Naive thymus-derived CD4-positive, alpha-beta T cell (primary cell): ENCODE data around the gene THSD4. TPM values are rescaled to one million over a fixed set of nuclear protein-coding genes. Genes with fewer than 3 reads are reported as not detected.

Experiments used
- ATAC-seq: fragments of 150-1000 bp; cut with Tn5 transposase; 2 replicates; pipeline ENCODE4 v1.10.0; 2021; ENCODE audit warnings: mild to moderate bottlenecking, moderate library complexity
- CTCF ChIA-PET: fragments of 350-600 bp; sonication (Branson Sonifier 250); formaldehyde crosslinking; loops from one replicate; lab custom pipeline; 2021; ENCODE audit warnings: antibody characterized with exemption; lab: Charles Lee
- POLR2A ChIA-PET: fragments of 350-600 bp; sonication (Branson Sonifier 250); formaldehyde crosslinking; loops from one replicate; lab custom pipeline; 2021; ENCODE audit warnings: antibody characterized with exemption, inconsistent platforms; lab: Charles Lee
- DNase-seq, 9 donors: peaks; one replicate each; pipeline versions ENCODE4 v3.0.0 to v3.0.0-alpha.2; 2020 to 2022; ENCODE audit warnings: mixed read lengths in 1 of 9
- H3K27ac ChIP-seq: one replicate; pipeline ENCODE4 v1.7.0; 2013; ENCODE audit warnings: mild to moderate bottlenecking, low read depth, low read length, moderate library complexity
- H3K27me3 ChIP-seq, 2 donors: one replicate each; pipeline ENCODE4 v1.7.0; 2013; ENCODE audit warnings: low read length in 2 of 2, mild to moderate bottlenecking in 2 of 2, moderate library complexity in 2 of 2; ENCODE audit not compliant: control insufficient read depth in 2 of 2, insufficient read depth in 2 of 2
- H3K36me3 ChIP-seq, 3 experiments: 1 replicate in 2 of 3; 2 replicates in 1 of 3; pipeline ENCODE4 v1.7.0; 2013; ENCODE audit warnings: low read length in 3 of 3, mild to moderate bottlenecking in 3 of 3, moderate library complexity in 1 of 3; ENCODE audit not compliant: insufficient read depth in 3 of 3, control insufficient read depth in 2 of 3
- H3K4me1 ChIP-seq, 2 donors: one replicate each; pipeline ENCODE4 v1.7.0; 2013; ENCODE audit warnings: low read length in 2 of 2, mild to moderate bottlenecking in 2 of 2, moderate library complexity in 1 of 2; ENCODE audit not compliant: control insufficient read depth in 2 of 2, insufficient read depth in 2 of 2
- H3K4me3 ChIP-seq: 2 replicates; pipeline ENCODE4 v1.7.0; 2013; ENCODE audit warnings: mild to moderate bottlenecking, low read length
- H3K9me3 ChIP-seq, 3 experiments: 1 replicate in 2 of 3; 2 replicates in 1 of 3; pipeline ENCODE4 v1.7.0; 2013; ENCODE audit warnings: low read length in 3 of 3; ENCODE audit not compliant: control insufficient read depth in 2 of 3
- H3K27ac Mint-ChIP-seq, 9 donors: one replicate each; pipeline ENCODE4 v1.8.0; 2020 to 2022; ENCODE audit warnings: mixed read lengths in 9 of 9, mild to moderate bottlenecking in 8 of 9, moderate library complexity in 5 of 9, inconsistent platforms in 2 of 9
- H3K27me3 Mint-ChIP-seq, 5 donors: one replicate each; pipeline ENCODE4 v1.8.0; 2021 to 2022; ENCODE audit warnings: mixed read lengths in 5 of 5, mild to moderate bottlenecking in 1 of 5
- H3K36me3 Mint-ChIP-seq, 5 donors: one replicate each; pipeline ENCODE4 v1.8.0; 2020 to 2022; ENCODE audit warnings: mixed read lengths in 5 of 5, mild to moderate bottlenecking in 3 of 5, inconsistent platforms in 1 of 5
- H3K4me1 Mint-ChIP-seq, 7 donors: one replicate each; pipeline ENCODE4 v1.8.0; 2020 to 2022; ENCODE audit warnings: mixed read lengths in 7 of 7, mild to moderate bottlenecking in 3 of 7, inconsistent platforms in 1 of 7
- H3K4me3 Mint-ChIP-seq, 10 donors: one replicate each; pipeline ENCODE4 v1.8.0; 2020 to 2022; ENCODE audit warnings: mild to moderate bottlenecking in 10 of 10, mixed read lengths in 10 of 10, moderate library complexity in 6 of 10, inconsistent platforms in 2 of 10
- H3K9me3 Mint-ChIP-seq, 11 donors: one replicate each; pipeline ENCODE4 v1.8.0; 2020 to 2022; ENCODE audit warnings: mixed read lengths in 11 of 11, mild to moderate bottlenecking in 4 of 11, inconsistent platforms in 1 of 11, moderate library complexity in 1 of 11
- intact Hi-C, 2 donors: fragments of 100-400 bp; cut with micrococcal nuclease; formaldehyde crosslinking; loops; one replicate each; pipeline ENCODE4 v1.15.1; 2023
- polyA plus RNA-seq, 2 donors: library from polyadenylated mRNA; unstranded; fragments of 300-500 nt; fragmentation: Illumina TruSeq; gene quantifications; one replicate each; pipeline ENCODE4 v1.2.3, GENCODE V29; 2021
- total RNA-seq, 6 experiments: library from RNA in 5 of 6; stranded (reverse) in 5 of 6; gene quantifications; 1 replicate in 5 of 6; 2 replicates in 1 of 6; pipeline ENCODE4 v1.2.3 and lab custom pipeline; 2021 to 2026

Gene THSD4
- total and polyA plus RNA-seq, 7 experiments from 2014 or later = not detected

- Histone ChIP-seq H3K9me3 (no peaks in the 10 kb centered on the region), H3K36me3 (no peaks in the 10 kb centered on the region), H3K4me1 (no peaks in the 10 kb centered on the region), H3K4me3 (no peak overlapping the region), H3K27ac (no peak overlapping the region), H3K27me3 (no peaks in the 10 kb centered on the region)
- Mint-ChIP-seq H3K27me3 (peaks cover 16 to 39% (median 34%) of the 10 kb centered on the region in 5 donors), H3K27ac (no peak overlapping the region), H3K9me3 (peaks cover 0 to 5% (median 1%) of the 10 kb centered on the region in 11 donors), H3K36me3 (peaks cover 0 to 2% (median 0%) of the 10 kb centered on the region in 5 donors), H3K4me1 (peaks cover 0 to 23% (median 0%) of the 10 kb centered on the region in 7 donors), H3K4me3 (no peak overlapping the region)
- no peak for DNase-seq
- POLR2A ChIA-PET = no interaction called here
- CTCF ChIA-PET = no interaction called here
- no peak for ATAC-seq
- intact Hi-C loops = no loop called here
Measured at GRCh38 chr15:71674354-71674753, 559.1 kb downstream of the THSD4 start.

- intact Hi-C loops = no loop called here
- peaks cover 0 to 23% (median 0%) of the 10 kb centered on the region in 7 donors for H3K4me1 Mint-ChIP-seq
- H3K36me3 Mint-ChIP-seq = peaks cover 0 to 2% (median 0%) of the 10 kb centered on the region in 5 donors
- no peaks in the 10 kb centered on the region for H3K27me3 ChIP-seq
- no peak for ATAC-seq
- H3K27ac ChIP-seq = no peak overlapping the region
- peak overlapping the region in 1 of 10 donors; percentile 16 for H3K4me3 Mint-ChIP-seq
- no peak for DNase-seq
- peaks cover 6 to 36% (median 34%) of the 10 kb centered on the region in 5 donors for H3K27me3 Mint-ChIP-seq
- H3K9me3 Mint-ChIP-seq = peaks cover 0 to 4% (median 0%) of the 10 kb centered on the region in 11 donors
- ChIA-PET CTCF (interaction anchor here (0.6 kb wide), 1 partner anchor 124 kb away, joined by 3 read pairs; no protein-coding TSS in a partner anchor), POLR2A (no interaction called here)
- no peak overlapping the region for H3K4me3 ChIP-seq
- H3K9me3 ChIP-seq = no peaks in the 10 kb centered on the region
- peak overlapping the region in 1 of 9 donors; percentile 34 for H3K27ac Mint-ChIP-seq
- no peaks in the 10 kb centered on the region for H3K36me3 ChIP-seq
- no peaks in the 10 kb centered on the region for H3K4me1 ChIP-seq
Measured at GRCh38 chr15:71677352-71677751, 562.1 kb downstream of the THSD4 start.

DNA sequence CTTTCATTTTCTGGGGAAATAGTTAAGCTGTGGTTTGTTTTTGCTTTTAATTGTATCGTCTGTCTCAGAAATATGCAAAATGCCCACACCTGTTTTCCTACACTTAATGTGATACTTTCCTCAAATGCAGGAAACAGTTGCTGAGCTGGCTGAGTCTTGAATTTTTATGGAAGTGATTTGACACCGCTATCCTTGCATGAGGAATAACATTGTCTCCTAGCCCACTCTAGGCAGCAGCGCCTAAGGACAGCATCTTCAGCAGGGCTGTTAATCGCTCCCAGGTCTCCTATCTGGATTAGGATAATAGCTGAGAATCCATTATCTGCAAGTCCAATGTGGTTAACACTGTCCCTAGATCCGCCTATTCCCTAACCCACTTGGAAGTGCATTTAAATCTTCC is 562.5 kb downstream of the THSD4 start:
- CTCF ChIA-PET = interaction anchor here (0.6 kb wide), 1 partner anchor 124 kb away, joined by 3 read pairs; no protein-coding TSS in a partner anchor
- Mint-ChIP-seq H3K9me3 (peaks cover 0 to 4% (median 0%) of the 10 kb centered on the region in 11 donors), H3K4me3 (no peak overlapping the region), H3K27me3 (peaks cover 6 to 36% (median 31%) of the 10 kb centered on the region in 5 donors), H3K27ac (no peak overlapping the region), H3K4me1 (peaks cover 0 to 23% (median 0%) of the 10 kb centered on the region in 7 donors), H3K36me3 (peaks cover 0 to 2% (median 0%) of the 10 kb centered on the region in 5 donors)
- H3K4me3 ChIP-seq = no peak overlapping the region
- POLR2A ChIA-PET = no interaction called here
- intact Hi-C loops = no loop called here
- ATAC-seq (no peak), DNase-seq (no peak)
- H3K36me3 ChIP-seq = no peaks in the 10 kb centered on the region
- H3K4me1 ChIP-seq = no peaks in the 10 kb centered on the region
- no peaks in the 10 kb centered on the region for H3K9me3 ChIP-seq
- H3K27ac ChIP-seq = no peak overlapping the region
- no peaks in the 10 kb centered on the region for H3K27me3 ChIP-seq

- peaks cover 0 to 23% (median 0%) of the 10 kb centered on the region in 7 donors for H3K4me1 Mint-ChIP-seq
- H3K4me3 ChIP-seq = no peak overlapping the region
- peaks cover 0 to 2% (median 0%) of the 10 kb centered on the region in 5 donors for H3K36me3 Mint-ChIP-seq
- no peaks in the 10 kb centered on the region for H3K36me3 ChIP-seq
- ATAC-seq (no peak), DNase-seq (no peak)
- no peak overlapping the region for H3K4me3 Mint-ChIP-seq
- H3K27me3 ChIP-seq = no peaks in the 10 kb centered on the region
- intact Hi-C loops = no loop called here
- H3K27ac Mint-ChIP-seq = no peak overlapping the region
- CTCF ChIA-PET = no interaction called here
- no peaks in the 10 kb centered on the region for H3K4me1 ChIP-seq
- POLR2A ChIA-PET = no interaction called here
- no peaks in the 10 kb centered on the region for H3K9me3 ChIP-seq
- peaks cover 0 to 4% (median 0%) of the 10 kb centered on the region in 11 donors for H3K9me3 Mint-ChIP-seq
- H3K27ac ChIP-seq = no peak overlapping the region
- H3K27me3 Mint-ChIP-seq = peaks cover 10 to 35% (median 30%) of the 10 kb centered on the region in 5 donors
Measured at GRCh38 chr15:71678191-71678590, 562.9 kb downstream of the THSD4 start.

GRCh38 chr15:71678605-71679004 is 563.3 kb downstream of the THSD4 start:
- H3K27ac Mint-ChIP-seq = no peak overlapping the region
- ChIA-PET POLR2A (no interaction called here), CTCF (no interaction called here)
- Histone ChIP-seq H3K36me3 (no peaks in the 10 kb centered on the region), H3K27ac (no peak overlapping the region), H3K9me3 (no peaks in the 10 kb centered on the region), H3K4me1 (no peaks in the 10 kb centered on the region), H3K27me3 (no peaks in the 10 kb centered on the region), H3K4me3 (no peak overlapping the region)
- DNase-seq (no peak), ATAC-seq (no peak)
- H3K27me3 Mint-ChIP-seq = peaks cover 7 to 33% (median 32%) of the 10 kb centered on the region in 5 donors
- H3K36me3 Mint-ChIP-seq = peaks cover 0 to 2% (median 0%) of the 10 kb centered on the region in 5 donors
- no peak overlapping the region for H3K4me3 Mint-ChIP-seq
- intact Hi-C loops = no loop called here
- peaks cover 0 to 23% (median 0%) of the 10 kb centered on the region in 7 donors for H3K4me1 Mint-ChIP-seq
- H3K9me3 Mint-ChIP-seq = peaks cover 0 to 2% (median 0%) of the 10 kb centered on the region in 11 donors

DNA sequence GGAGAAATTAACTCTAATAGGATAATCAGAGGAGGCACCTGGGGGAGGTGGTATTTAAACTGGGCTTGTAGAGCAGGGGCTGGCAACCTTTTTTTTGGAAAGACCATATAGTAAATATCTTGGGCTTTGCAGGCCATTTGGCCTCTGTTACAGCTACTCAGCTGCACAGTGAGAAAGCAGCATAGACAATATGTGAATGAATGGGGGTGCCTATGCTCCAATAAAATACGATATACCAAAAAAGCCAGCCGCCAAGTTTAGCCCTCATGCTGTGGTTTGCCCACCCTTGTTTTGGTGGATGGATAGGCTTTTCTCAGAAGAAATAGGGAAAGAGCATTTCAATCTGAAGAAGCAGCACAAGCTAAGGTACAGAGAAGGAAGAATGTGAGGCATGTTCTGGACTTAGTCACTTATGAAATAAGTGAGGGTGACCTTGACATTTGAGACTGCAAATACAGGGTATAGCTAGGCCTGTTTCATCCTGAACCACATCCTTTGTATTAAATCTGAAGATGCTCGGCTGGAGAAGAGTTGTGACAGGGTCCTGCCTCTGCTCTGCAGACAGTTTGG is 564.0 kb downstream of the THSD4 start:
- ChIA-PET POLR2A (no interaction called here), CTCF (no interaction called here)
- Histone ChIP-seq H3K9me3 (no peaks in the 10 kb centered on the region), H3K4me1 (no peaks in the 10 kb centered on the region), H3K36me3 (no peaks in the 10 kb centered on the region), H3K27me3 (no peaks in the 10 kb centered on the region), H3K27ac (no peak overlapping the region), H3K4me3 (no peak overlapping the region)
- intact Hi-C loops = no loop called here
- Mint-ChIP-seq H3K27ac (no peak overlapping the region), H3K4me1 (peaks cover 0 to 23% (median 0%) of the 10 kb centered on the region in 7 donors), H3K27me3 (peaks cover 6 to 33% (median 25%) of the 10 kb centered on the region in 5 donors), H3K9me3 (no peaks in the 10 kb centered on the region), H3K36me3 (peaks cover 0 to 2% (median 0%) of the 10 kb centered on the region in 5 donors), H3K4me3 (no peak overlapping the region)
- DNase-seq = no peak
- ATAC-seq = no peak
